Endothelial cell of umbilical vein (primary cell): ENCODE measurements around the gene PSD2. TPM values are rescaled to one million over a fixed set of nuclear protein-coding genes. Genes with fewer than 3 reads are reported as not detected.

Experiments used
- BruUV-seq: library from RNA; stranded (reverse); fragments of 400-500 nt; replicated peaks from 2 replicates; lab custom pipeline; 2021; lab: Mats Ljungman, UMichigan
- CTCF ChIA-PET: fragments of 300-600, 350-600 bp; sonication (Branson Sonifier 250); formaldehyde crosslinking; loops from one replicate; lab custom pipeline; 2021; ENCODE audit warnings: antibody characterized with exemption, inconsistent platforms; lab: Charles Lee
- POLR2A ChIA-PET: fragments of 300-600, 350-600 bp; sonication (Branson Sonifier 250); formaldehyde crosslinking; loops from one replicate; lab custom pipeline; 2021; ENCODE audit warnings: antibody characterized with exemption, inconsistent platforms; lab: Charles Lee
- DNase-seq: peaks from one replicate; pipeline ENCODE4 v3.0.0-alpha.2; 2011; ENCODE audit warnings: low read depth, low spot score
- FAIRE-seq: peaks from 2 replicates; lab custom pipeline; 2011; peaks lifted over from hg19 to GRCh38; lab: Jason Lieb, UNC
- H2AFZ ChIP-seq: 2 replicates; pipeline ENCODE4 v1.6.0; 2012; ENCODE audit warnings: low read depth, low read length, control low read depth, inconsistent platforms
- H3K27ac ChIP-seq: 2 replicates; pipeline ENCODE4 v1.5.1; 2011; ENCODE audit warnings: low read depth, mild to moderate bottlenecking, control low read depth, low read length, moderate library complexity; ENCODE audit not compliant: insufficient read depth
- H3K27me3 ChIP-seq, 2 experiments: 2 replicates each; pipeline versions ENCODE4 v1.6.0 to v1.6.1; 2011; ENCODE audit warnings: low read length in 2 of 2, mixed read lengths in 1 of 2; ENCODE audit not compliant: control insufficient read depth in 2 of 2, insufficient read depth in 2 of 2
- H3K36me3 ChIP-seq, 2 experiments: 2 replicates in 1 of 2; 3 replicates in 1 of 2; pipeline ENCODE4 v1.5.1; 2011; ENCODE audit warnings: low read length in 2 of 2, mild to moderate bottlenecking in 1 of 2, moderate library complexity in 1 of 2; ENCODE audit not compliant: control insufficient read depth in 2 of 2, insufficient read depth in 2 of 2; ENCODE audit errors: extremely low read depth in 1 of 2
- H3K4me1 ChIP-seq: 3 replicates; pipeline ENCODE4 v1.5.1; 2011; ENCODE audit warnings: mild to moderate bottlenecking, low read length; ENCODE audit not compliant: control insufficient read depth, insufficient read depth; ENCODE audit errors: extremely low read depth
- H3K4me2 ChIP-seq: 2 replicates; pipeline ENCODE4 v1.6.1; 2011; ENCODE audit warnings: low read length, control low read depth, mixed read lengths; ENCODE audit not compliant: insufficient read depth
- H3K4me3 ChIP-seq, 3 experiments: fragments of 200-600 bp in 1 of 3; sonication (generic), shearing (Covaris generic) in 1 of 3; replicated peaks in 1 of 3; 2 replicates each; pipeline ENCODE4 v1.5.1; 2011 to 2016; ENCODE audit warnings: control low read depth in 3 of 3, low read length in 3 of 3, mild to moderate bottlenecking in 2 of 3, inconsistent platforms in 1 of 3, low read depth in 1 of 3, moderate library complexity in 1 of 3; ENCODE audit not compliant: insufficient read depth in 1 of 3
- H3K79me2 ChIP-seq: 2 replicates; pipeline ENCODE4 v1.6.0; 2012; ENCODE audit warnings: low read length, inconsistent platforms; ENCODE audit not compliant: control insufficient read depth, insufficient read depth
- H3K9ac ChIP-seq: replicated peaks from 2 replicates; pipeline ENCODE3; 2011; ENCODE audit warnings: low read length, control low read depth; ENCODE audit not compliant: insufficient read depth; ENCODE audit errors: extremely low read depth
- H3K9me1 ChIP-seq: replicated peaks from 3 replicates; pipeline ENCODE4 v1.6.0; 2011; ENCODE audit warnings: mild to moderate bottlenecking, low read length; ENCODE audit not compliant: control insufficient read depth, insufficient read depth; ENCODE audit errors: extremely low read depth
- H3K9me3 ChIP-seq: replicated peaks from 2 replicates; pipeline ENCODE4 v1.5.1; 2012; ENCODE audit warnings: low read length, inconsistent platforms; ENCODE audit not compliant: control insufficient read depth, insufficient read depth
- H4K20me1 ChIP-seq: replicated peaks from 2 replicates; pipeline ENCODE3; 2011; ENCODE audit warnings: mild to moderate bottlenecking, low read length; ENCODE audit not compliant: control insufficient read depth, insufficient read depth; ENCODE audit errors: extremely low read depth
- EZH2 ChIP-seq: IDR thresholded peaks from 2 replicates; pipeline ENCODE4 v1.6.1; 2012; ENCODE audit warnings: borderline replicate concordance, low read depth, mild to moderate bottlenecking, moderate library complexity, low read length, inconsistent platforms; ENCODE audit not compliant: severe bottlenecking
- FOS ChIP-seq: IDR thresholded peaks from 2 replicates; pipeline ENCODE4 v1.6.1; 2011; ENCODE audit warnings: mild to moderate bottlenecking, low read length, moderate library complexity, borderline replicate concordance; ENCODE audit not compliant: insufficient read depth
- GATA2 ChIP-seq: IDR thresholded peaks from 2 replicates; pipeline ENCODE4 v1.7.0; 2011; ENCODE audit warnings: low read depth, mild to moderate bottlenecking, moderate library complexity, mixed read lengths, low read length; ENCODE audit not compliant: insufficient read length, insufficient read depth
- JUN ChIP-seq: IDR thresholded peaks from 2 replicates; pipeline ENCODE4 v1.6.1; 2011; ENCODE audit warnings: borderline replicate concordance, low read depth; ENCODE audit not compliant: insufficient read length, insufficient read depth
- MYC ChIP-seq: IDR thresholded peaks from one replicate; pipeline ENCODE4 v1.6.1; 2011; ENCODE audit warnings: mild to moderate bottlenecking, low read depth, low read length
- POLR2A ChIP-seq: IDR thresholded peaks from 2 replicates; pipeline ENCODE4 v1.6.1; 2012; ENCODE audit warnings: low read depth, mild to moderate bottlenecking, control low read depth, low read length
- POLR2AphosphoS5 ChIP-seq: IDR thresholded peaks from 2 replicates; pipeline ENCODE4 v1.6.1; 2012; ENCODE audit warnings: low read depth, mild to moderate bottlenecking, control low read depth, low read length, moderate library complexity; ENCODE audit not compliant: insufficient read depth
- dilution Hi-C: fragments of 300-500 bp; cut with MboI; formaldehyde crosslinking; loops from one replicate; pipeline ENCODE4 v1.15.0; 2019; ENCODE audit warnings: low sequenced_read_pairs; ENCODE audit not compliant: extremely low pct_ligation_motif_present
- intact Hi-C: fragments of 100-400 bp; cut with micrococcal nuclease; formaldehyde crosslinking; loops from one replicate; pipeline ENCODE4 v1.10.0; 2022
- polyA plus RNA-seq, 4 experiments: library from polyadenylated mRNA; depleted of rRNA in 3 of 4; stranded (reverse) in 3 of 4; unstranded in 1 of 4; fragments of >200 nt; gene quantifications; 2 replicates each; pipeline versions ENCODE4 v1.2.1 to v1.2.3, GENCODE V29; 2011 to 2012; ENCODE audit warnings: missing spikeins in 1 of 4
- total RNA-seq: library from RNA; stranded (reverse); gene quantifications from 2 replicates; pipeline ENCODE4 v1.2.3, GENCODE V29; 2021
- TF ChIP-seq, protein P1 (sequence below), 2 donors: IDR thresholded peaks; 1 replicate in 1 of 2; 2 replicates in 1 of 2; pipeline ENCODE4 v1.5.1; 2011; ENCODE audit warnings: low read length in 2 of 2, mild to moderate bottlenecking in 2 of 2, moderate library complexity in 2 of 2, control low read depth in 1 of 2, inconsistent platforms in 1 of 2, low read depth in 1 of 2; ENCODE audit not compliant: insufficient read depth in 1 of 2; ENCODE audit errors: extremely low read depth in 1 of 2
- TF ChIP-seq, protein P2 (sequence below): IDR thresholded peaks from 2 replicates; pipeline ENCODE4 v1.6.1; 2011; ENCODE audit not compliant: insufficient read depth, insufficient read length

PSD2 gene
- total and polyA plus RNA-seq, 2 donors (not counting 3 experiments of a cell fraction or from before 2014, with no cell fraction given): not detected

DNA sequence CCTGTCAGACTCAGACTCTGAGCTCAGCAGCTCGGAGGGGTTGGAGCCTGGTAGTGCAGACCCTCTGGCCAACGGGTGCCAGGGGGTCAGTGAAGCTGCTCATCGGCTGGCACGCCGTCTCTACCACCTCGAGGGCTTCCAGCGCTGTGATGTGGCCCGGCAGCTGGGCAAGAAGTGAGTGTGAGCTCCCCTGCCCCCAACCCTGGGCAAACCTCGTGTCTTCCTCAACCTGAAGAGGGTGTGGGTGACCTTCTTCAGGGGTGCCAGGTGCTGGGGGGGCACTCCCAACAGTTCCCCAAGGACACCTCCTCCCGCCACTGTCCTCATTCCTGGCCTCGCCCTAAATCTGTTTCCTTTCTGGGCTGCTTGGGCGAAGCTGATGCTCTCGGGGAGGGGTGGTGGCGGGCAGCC is 18.6 kb downstream of the PSD2 start:
- CTCF ChIA-PET: interaction anchor here (0.6 kb wide), 1 partner anchor 39 kb away, joined by 3 read pairs; no protein-coding TSS in a partner anchor
- H3K9me1 ChIP-seq: no peaks in the 10 kb centered on the region
- H3K4me3 ChIP-seq: no peak overlapping the region
- dilution Hi-C loops: no loop called here
- TF ChIP-seq MYC (no peak), FOS (no peak), POLR2AphosphoS5 (no peak), EZH2 (no peak), GATA2 (no peak), POLR2A (no peak), JUN (no peak)
- TF ChIP-seq, protein P1, sequence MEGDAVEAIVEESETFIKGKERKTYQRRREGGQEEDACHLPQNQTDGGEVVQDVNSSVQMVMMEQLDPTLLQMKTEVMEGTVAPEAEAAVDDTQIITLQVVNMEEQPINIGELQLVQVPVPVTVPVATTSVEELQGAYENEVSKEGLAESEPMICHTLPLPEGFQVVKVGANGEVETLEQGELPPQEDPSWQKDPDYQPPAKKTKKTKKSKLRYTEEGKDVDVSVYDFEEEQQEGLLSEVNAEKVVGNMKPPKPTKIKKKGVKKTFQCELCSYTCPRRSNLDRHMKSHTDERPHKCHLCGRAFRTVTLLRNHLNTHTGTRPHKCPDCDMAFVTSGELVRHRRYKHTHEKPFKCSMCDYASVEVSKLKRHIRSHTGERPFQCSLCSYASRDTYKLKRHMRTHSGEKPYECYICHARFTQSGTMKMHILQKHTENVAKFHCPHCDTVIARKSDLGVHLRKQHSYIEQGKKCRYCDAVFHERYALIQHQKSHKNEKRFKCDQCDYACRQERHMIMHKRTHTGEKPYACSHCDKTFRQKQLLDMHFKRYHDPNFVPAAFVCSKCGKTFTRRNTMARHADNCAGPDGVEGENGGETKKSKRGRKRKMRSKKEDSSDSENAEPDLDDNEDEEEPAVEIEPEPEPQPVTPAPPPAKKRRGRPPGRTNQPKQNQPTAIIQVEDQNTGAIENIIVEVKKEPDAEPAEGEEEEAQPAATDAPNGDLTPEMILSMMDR (IDR thresholded peaks at IDR 0.05; ENCODE audit: extremely low read depth in 1 of 2, insufficient read depth in 1 of 2, low read depth in 1 of 2, low read length in 2 of 2): no peak
- TF ChIP-seq, protein P2, sequence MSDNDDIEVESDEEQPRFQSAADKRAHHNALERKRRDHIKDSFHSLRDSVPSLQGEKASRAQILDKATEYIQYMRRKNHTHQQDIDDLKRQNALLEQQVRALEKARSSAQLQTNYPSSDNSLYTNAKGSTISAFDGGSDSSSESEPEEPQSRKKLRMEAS: no peak
- no peaks in the 10 kb centered on the region for H4K20me1 ChIP-seq
- no TSS peak for BruUV-seq
- H3K9me3 ChIP-seq: no peaks in the 10 kb centered on the region
- FAIRE-seq (no peak), DNase-seq (no peak)
- H2AFZ ChIP-seq: no peak overlapping the region
- H3K27ac ChIP-seq: no peak overlapping the region
- H3K4me2 ChIP-seq: no peak overlapping the region
- H3K79me2 ChIP-seq: no peaks in the 10 kb centered on the region
- intact Hi-C loops: no loop called here
- H3K27me3 ChIP-seq: no peaks in the 10 kb centered on the region
- POLR2A ChIA-PET: no interaction called here
- no peaks in the 10 kb centered on the region for H3K36me3 ChIP-seq
- H3K9ac ChIP-seq: no peak overlapping the region
- H3K4me1 ChIP-seq: no peaks in the 10 kb centered on the region
